ENCODE measurements around the gene LMNA. TPM values are rescaled to one million over a fixed set of nuclear protein-coding genes. Genes with fewer than 3 reads are reported as not detected.

Gene LMNA
- total and polyA plus RNA-seq, 4 donors: 163 to 547 (median 193) TPM

DNA sequence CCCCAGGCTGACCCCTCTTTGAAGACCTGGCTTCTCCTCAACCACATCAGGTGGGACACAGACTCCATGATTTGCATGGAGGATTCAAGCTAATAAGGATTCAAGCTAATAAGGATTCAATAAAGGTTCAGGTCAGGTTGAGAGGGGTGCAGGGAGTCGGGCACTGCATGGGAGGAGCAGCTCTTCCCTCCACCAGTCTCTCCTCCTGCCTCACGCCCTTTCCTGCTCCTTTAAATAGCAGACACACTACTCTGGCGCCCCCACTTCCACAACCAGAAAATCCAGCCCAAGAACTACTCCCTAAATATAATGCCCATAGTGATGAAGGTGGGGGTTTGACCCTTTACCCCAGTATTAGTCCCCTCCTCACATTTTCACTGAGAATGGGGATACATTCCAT, 39.3 kb upstream of the LMNA start:
- Histone ChIP-seq H3K9me3 (ENCODE audit: control insufficient read depth in 4 of 4, insufficient read depth in 3 of 4, low read length in 3 of 4) (no peaks in the 10 kb centered on the region), H3K4me1 (ENCODE audit: control insufficient read depth in 5 of 5, insufficient read depth in 5 of 5, low read length in 5 of 5) (peaks cover 0 to 70% (median 21%) of the 10 kb centered on the region in 5 donors), H3K27ac (ENCODE audit: low read depth in 1 of 2, low read length in 1 of 2) (no peak overlapping the region), H3K27me3 (ENCODE audit: control insufficient read depth in 3 of 3, insufficient read depth in 3 of 3, low read length in 2 of 3) (no peaks in the 10 kb centered on the region), H3K36me3 (ENCODE audit: control insufficient read depth in 4 of 4, insufficient read depth in 4 of 4, low read length in 4 of 4) (peaks cover 0 to 17% (median 5%) of the 10 kb centered on the region in 4 donors), H3K4me3 (no peak overlapping the region), H3K9ac (ENCODE audit: insufficient read depth in 1 of 2, low read length in 2 of 2) (no peak overlapping the region)
- 49 to 54% methylated on average over 3 of the region's 3 CpGs for WGBS, 2 donors
- no peak for ATAC-seq (ENCODE audit: insufficient read depth, low FRiP score)
- TF ChIP-seq, protein P1, sequence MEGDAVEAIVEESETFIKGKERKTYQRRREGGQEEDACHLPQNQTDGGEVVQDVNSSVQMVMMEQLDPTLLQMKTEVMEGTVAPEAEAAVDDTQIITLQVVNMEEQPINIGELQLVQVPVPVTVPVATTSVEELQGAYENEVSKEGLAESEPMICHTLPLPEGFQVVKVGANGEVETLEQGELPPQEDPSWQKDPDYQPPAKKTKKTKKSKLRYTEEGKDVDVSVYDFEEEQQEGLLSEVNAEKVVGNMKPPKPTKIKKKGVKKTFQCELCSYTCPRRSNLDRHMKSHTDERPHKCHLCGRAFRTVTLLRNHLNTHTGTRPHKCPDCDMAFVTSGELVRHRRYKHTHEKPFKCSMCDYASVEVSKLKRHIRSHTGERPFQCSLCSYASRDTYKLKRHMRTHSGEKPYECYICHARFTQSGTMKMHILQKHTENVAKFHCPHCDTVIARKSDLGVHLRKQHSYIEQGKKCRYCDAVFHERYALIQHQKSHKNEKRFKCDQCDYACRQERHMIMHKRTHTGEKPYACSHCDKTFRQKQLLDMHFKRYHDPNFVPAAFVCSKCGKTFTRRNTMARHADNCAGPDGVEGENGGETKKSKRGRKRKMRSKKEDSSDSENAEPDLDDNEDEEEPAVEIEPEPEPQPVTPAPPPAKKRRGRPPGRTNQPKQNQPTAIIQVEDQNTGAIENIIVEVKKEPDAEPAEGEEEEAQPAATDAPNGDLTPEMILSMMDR (IDR thresholded peaks at IDR 0.05; ENCODE audit: control extremely low read depth, extremely low read depth): no peak
- DNase-seq: no peak

DNA sequence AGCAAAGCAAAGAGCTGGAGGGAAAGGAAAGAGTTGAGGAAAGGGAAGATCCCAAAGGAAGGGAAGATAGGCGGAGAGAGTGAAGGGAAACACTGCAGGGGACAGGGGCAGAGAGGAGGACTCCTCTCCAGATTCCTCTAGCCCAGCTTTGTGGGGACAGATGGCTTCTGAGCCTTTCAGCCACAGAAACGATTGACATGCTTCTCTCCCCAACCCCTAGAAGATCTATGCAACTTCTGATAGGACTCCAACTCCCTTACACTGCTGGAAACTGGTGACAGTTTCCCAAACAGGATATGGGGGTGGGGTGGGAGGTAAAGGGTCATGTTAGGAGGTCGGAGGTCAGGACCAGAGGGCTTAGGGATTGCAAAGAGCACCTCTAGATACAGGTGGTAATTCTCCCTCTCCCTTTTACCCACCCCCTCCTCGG, 38.7 kb upstream of the LMNA start:
- ATAC-seq (ENCODE audit: insufficient read depth, low FRiP score) (no peak), DNase-seq (no peak)
- TF ChIP-seq, protein P1 (IDR thresholded peaks at IDR 0.05; ENCODE audit: control extremely low read depth, extremely low read depth): no peak
- Histone ChIP-seq H3K4me3 (no peak overlapping the region), H3K4me1 (ENCODE audit: control insufficient read depth in 5 of 5, insufficient read depth in 5 of 5, low read length in 5 of 5) (peaks cover 0 to 70% (median 21%) of the 10 kb centered on the region in 5 donors), H3K27ac (ENCODE audit: low read depth in 1 of 2, low read length in 1 of 2) (peak overlapping the region in 1 of 2 donors; percentile 27), H3K36me3 (ENCODE audit: control insufficient read depth in 4 of 4, insufficient read depth in 4 of 4, low read length in 4 of 4) (peaks cover 0 to 17% (median 5%) of the 10 kb centered on the region in 4 donors), H3K9me3 (ENCODE audit: control insufficient read depth in 4 of 4, insufficient read depth in 3 of 4, low read length in 3 of 4) (no peaks in the 10 kb centered on the region), H3K27me3 (ENCODE audit: control insufficient read depth in 3 of 3, insufficient read depth in 3 of 3, low read length in 2 of 3) (no peaks in the 10 kb centered on the region), H3K9ac (ENCODE audit: insufficient read depth in 1 of 2, low read length in 2 of 2) (no peak overlapping the region)
- WGBS, 2 donors: 53 to 67% methylated on average over 4 of the region's 4 CpGs

DNA sequence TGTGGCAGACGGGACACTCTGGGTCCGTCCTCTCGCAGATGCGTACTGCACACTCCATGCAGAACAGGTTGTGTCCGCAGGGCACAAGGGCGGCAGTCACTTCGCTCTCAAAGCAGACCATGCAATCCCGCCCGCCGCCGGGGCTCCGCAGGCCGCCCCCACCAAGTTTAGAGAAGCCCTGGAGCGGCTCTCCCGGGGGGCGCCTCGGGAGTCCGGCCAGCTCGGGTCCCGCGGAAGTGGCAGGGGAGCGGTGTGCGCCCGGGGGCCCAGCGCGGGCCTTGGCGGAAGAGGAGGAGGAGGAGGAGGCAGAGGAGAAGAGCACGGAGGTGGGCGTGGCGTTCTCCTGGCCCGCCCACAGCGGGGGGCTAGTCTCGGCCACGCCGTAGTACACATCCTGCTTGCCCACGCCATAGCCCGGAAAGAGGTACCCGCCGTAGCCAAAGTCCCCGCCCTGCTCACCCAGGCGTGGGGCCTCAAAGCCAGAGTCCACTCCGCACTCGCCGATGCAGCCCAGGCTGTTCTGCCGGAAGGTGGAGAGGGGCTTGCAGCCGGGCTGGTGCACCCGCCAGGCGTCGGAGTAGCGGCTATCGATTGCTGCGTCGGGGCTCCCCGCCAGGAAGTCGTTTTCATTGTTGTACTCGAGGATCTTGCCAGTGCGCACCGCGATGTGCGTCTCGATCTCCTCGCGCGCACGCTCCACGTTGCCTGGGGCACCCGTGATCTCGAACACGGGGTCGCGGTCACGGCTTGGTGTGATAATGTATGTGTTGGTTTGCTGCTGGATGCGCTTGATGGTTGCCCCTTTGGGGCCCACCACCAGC, 37.7 kb upstream of the LMNA start:
- Histone ChIP-seq H3K4me1 (ENCODE audit: control insufficient read depth in 5 of 5, insufficient read depth in 5 of 5, low read length in 5 of 5) (peaks cover 0 to 70% (median 21%) of the 10 kb centered on the region in 5 donors), H3K9me3 (ENCODE audit: control insufficient read depth in 4 of 4, insufficient read depth in 3 of 4, low read length in 3 of 4) (no peaks in the 10 kb centered on the region), H3K27ac (ENCODE audit: low read depth in 1 of 2, low read length in 1 of 2) (peak overlapping the region in 1 of 2 donors; percentile 41), H3K9ac (ENCODE audit: insufficient read depth in 1 of 2, low read length in 2 of 2) (no peak overlapping the region), H3K27me3 (ENCODE audit: control insufficient read depth in 3 of 3, insufficient read depth in 3 of 3, low read length in 2 of 3) (no peaks in the 10 kb centered on the region), H3K36me3 (ENCODE audit: control insufficient read depth in 4 of 4, insufficient read depth in 4 of 4, low read length in 4 of 4) (peaks cover 0 to 21% (median 5%) of the 10 kb centered on the region in 4 donors), H3K4me3 (peak overlapping the region; percentile 24)
- peak; percentile 21 for ATAC-seq (ENCODE audit: insufficient read depth, low FRiP score)
- WGBS, 2 donors: 49 to 58% methylated on average over 59 to 73 of the region's 73 CpGs
- TF ChIP-seq, protein P1 (IDR thresholded peaks at IDR 0.05; ENCODE audit: control extremely low read depth, extremely low read depth): no peak
- DNase-seq: peak; percentile 51 to 82 (median 65)
